Uterus (tissue), 4 donors: ENCODE results near the gene COQ5. TPM values are rescaled to one million over a fixed set of nuclear protein-coding genes. Genes with fewer than 3 reads are reported as not detected.
"Not testable (repeated sequence)": the region's sequence is repeated elsewhere in the genome, so short reads cannot be mapped to it uniquely, and the experiment has no call there.

Experiments used
- DNase-seq, 2 donors: peaks; one replicate each; pipeline ENCODE4 v3.0.0-alpha.2; 2019 to 2020
- H3K27ac ChIP-seq, 2 donors: fragments of 200-600 bp; sonication (generic); 1 replicate in 1 of 2; 2 replicates in 1 of 2; pipeline ENCODE4 v1.5.1; 2016 to 2018
- H3K27me3 ChIP-seq, 2 donors: fragments of 200-600 bp; sonication (generic); one replicate each; pipeline ENCODE4 v1.5.1; 2018 to 2019; ENCODE audit warnings: control low read depth in 1 of 2
- H3K36me3 ChIP-seq, 2 donors: fragments of 200-600 bp; sonication (generic); one replicate each; pipeline ENCODE4 v1.5.1; 2019; ENCODE audit warnings: control low read depth in 1 of 2
- H3K4me1 ChIP-seq, 2 donors: fragments of 200-600 bp; sonication (generic); one replicate each; pipeline ENCODE4 v1.5.1; 2018 to 2019; ENCODE audit warnings: control low read depth in 1 of 2
- H3K4me3 ChIP-seq, 2 donors: fragments of 200-600 bp; sonication (generic); 1 replicate in 1 of 2; 2 replicates in 1 of 2; pipeline ENCODE4 v1.5.1; 2018 to 2019; ENCODE audit warnings: mild to moderate bottlenecking in 1 of 2
- H3K9me3 ChIP-seq, 2 donors: fragments of 200-600 bp; sonication (generic); one replicate each; pipeline ENCODE4 v1.5.1; 2019; ENCODE audit warnings: control low read depth in 1 of 2
- CTCF ChIP-seq, 4 experiments: fragments of 200-600 bp in 2 of 4; fragments of 450-650 bp in 2 of 4; sonication (generic) in 2 of 4; IDR thresholded peaks; one replicate each; pipeline ENCODE4 v1.5.1; 2016 to 2019; ENCODE audit warnings: antibody characterized with exemption in 4 of 4, mild to moderate bottlenecking in 2 of 4, moderate library complexity in 1 of 4
- POLR2A ChIP-seq, 2 donors: fragments of 450-650 bp; IDR thresholded peaks; one replicate each; pipeline ENCODE4 v1.6.1; 2016; ENCODE audit warnings: antibody characterized with exemption in 2 of 2, mild to moderate bottlenecking in 1 of 2, moderate library complexity in 1 of 2
- intact Hi-C: fragments of 100-400 bp; cut with DNase I; formaldehyde crosslinking; loops from one replicate; pipeline ENCODE4 v1.15.1; 2023; ENCODE audit warnings: low total_unique reads
- total RNA-seq, 4 donors: library from RNA; depleted of rRNA in 3 of 4; stranded (reverse); fragments of >200 nt in 3 of 4; gene quantifications; one replicate each; pipeline versions ENCODE4 v1.1.0 to v1.2.4, GENCODE V29; 2014 to 2023
- donor health status: DM: yes; HTN: yes; CAD: no.

The COQ5 gene
- total RNA-seq, 4 donors from 2014 or later: 18.5 to 117 (median 25.9) TPM

- Histone ChIP-seq H3K27me3 (no peaks in the 10 kb centered on the region), H3K4me3 (peak overlapping the region; percentile 54 to 83), H3K36me3 (no peaks in the 10 kb centered on the region), H3K9me3 (no peaks in the 10 kb centered on the region), H3K27ac (peak overlapping the region; percentile 88 to 98), H3K4me1 (no peaks in the 10 kb centered on the region)
- no peak for TF ChIP-seq CTCF (IDR thresholded peaks at IDR 0.05)
- no peak for DNase-seq
- intact Hi-C loops: no loop called here
These were observed 871 bp upstream of the COQ5 start for GRCh38 chr12:120529641-120530417.

GRCh38 chr12:120522568-120522967 is 6.4 kb downstream of the COQ5 start:
- Histone ChIP-seq H3K27me3 (no peaks in the 10 kb centered on the region), H3K27ac (no peak overlapping the region), H3K36me3 (no peaks in the 10 kb centered on the region), H3K4me1 (no peaks in the 10 kb centered on the region), H3K9me3 (no peaks in the 10 kb centered on the region), H3K4me3 (no peak overlapping the region)
- TF ChIP-seq CTCF (IDR thresholded peaks at IDR 0.05): no peak
- TF ChIP-seq POLR2A (IDR thresholded peaks at IDR 0.05): no peak
- intact Hi-C loops: no loop called here
- no peak for DNase-seq

GRCh38 chr12:120519324-120519723 is 9.6 kb downstream of the COQ5 start:
- H3K4me3 ChIP-seq, DNase-seq, intact Hi-C loops, H3K4me1 ChIP-seq, H3K27ac ChIP-seq, H3K27me3 ChIP-seq, H3K9me3 ChIP-seq, H3K36me3 ChIP-seq: not testable (repeated sequence)

GRCh38 chr12:120515496-120515895 is 13.5 kb downstream of the COQ5 start:
- Histone ChIP-seq H3K36me3 (no peaks in the 10 kb centered on the region), H3K9me3 (no peaks in the 10 kb centered on the region), H3K27ac (no peak overlapping the region), H3K4me1 (no peaks in the 10 kb centered on the region), H3K27me3 (no peaks in the 10 kb centered on the region), H3K4me3 (no peak overlapping the region)
- intact Hi-C loops: no loop called here
- no peak for DNase-seq
- TF ChIP-seq CTCF (IDR thresholded peaks at IDR 0.05) (no peak), POLR2A (IDR thresholded peaks at IDR 0.05) (no peak)

- Histone ChIP-seq H3K27me3 (no peaks in the 10 kb centered on the region), H3K4me3 (no peak overlapping the region), H3K4me1 (no peaks in the 10 kb centered on the region), H3K9me3 (no peaks in the 10 kb centered on the region), H3K36me3 (no peaks in the 10 kb centered on the region), H3K27ac (no peak overlapping the region)
- DNase-seq: no peak
- TF ChIP-seq CTCF (IDR thresholded peaks at IDR 0.05) (no peak), POLR2A (IDR thresholded peaks at IDR 0.05) (no peak)
- intact Hi-C loops: no loop called here
These were observed 15.0 kb downstream of the COQ5 start for GRCh38 chr12:120514002-120514401.
